ENCODE data around the gene INTS1.

INTS1 gene

GRCh38 chr7:1503816-1504775 lies at the start of gene INTS1:
Gene INTS1 (minus strand): TSS chr7:1504389. CDS start chr7:1503960, 429 bp downstream.
- intact Hi-C loops (cut with DNase I) = loop anchor here (10.0 kb wide), 1 partner anchor 61 kb away; no protein-coding TSS in a partner anchor
- peak; percentile 76 to 98 (median 94) for DNase-seq

GRCh38 chr7:1553512-1554210 lies 49.5 kb upstream of the INTS1 start:
- intact Hi-C loops (cut with DNase I) = no loop called here
- no peak for DNase-seq

GRCh38 chr7:1552200-1552599 lies 48.0 kb upstream of the INTS1 start:
- DNase-seq = no peak
- intact Hi-C loops (cut with DNase I) = no loop called here

GRCh38 chr7:1550846-1551155 lies 46.6 kb upstream of the INTS1 start:
- intact Hi-C loops (cut with DNase I) = no loop called here
- DNase-seq = no peak

GRCh38 chr7:1550005-1550845 lies 46.0 kb upstream of the INTS1 start:
- intact Hi-C loops (cut with DNase I) = no loop called here
- no peak for DNase-seq

GRCh38 chr7:1549357-1550004 lies 45.3 kb upstream of the INTS1 start:
- DNase-seq = no peak
- intact Hi-C loops (cut with DNase I) = no loop called here

- DNase-seq = no peak
- intact Hi-C loops (cut with DNase I) = no loop called here
Measured at GRCh38 chr7:1548944-1549343, 44.8 kb upstream of the INTS1 start.

GRCh38 chr7:1548438-1548831 lies 44.2 kb upstream of the INTS1 start:
- DNase-seq = no peak
- intact Hi-C loops (cut with DNase I) = no loop called here

- intact Hi-C loops (cut with DNase I) = no loop called here
Measured at GRCh38 chr7:1547777-1548437, 43.7 kb upstream of the INTS1 start.

GRCh38 chr7:1546909-1547776 lies 43.0 kb upstream of the INTS1 start:
- DNase-seq = no peak
- intact Hi-C loops (cut with DNase I) = no loop called here

More at GRCh38 chr7:1547777-1548437, 43.7 kb upstream of the INTS1 start:
- no peak for DNase-seq

GRCh38 chr7:1546274-1546908 lies 42.2 kb upstream of the INTS1 start:
- intact Hi-C loops (cut with DNase I) = no loop called here
- no peak for DNase-seq

- intact Hi-C loops (cut with DNase I) = no loop called here
- DNase-seq = no peak
Measured at GRCh38 chr7:1545417-1546246, 41.4 kb upstream of the INTS1 start.

GRCh38 chr7:1544896-1545416 lies 40.8 kb upstream of the INTS1 start:
- intact Hi-C loops (cut with DNase I) = no loop called here
- no peak for DNase-seq

- DNase-seq = no peak
- intact Hi-C loops (cut with DNase I) = no loop called here
Measured at GRCh38 chr7:1544178-1544895, 40.1 kb upstream of the INTS1 start.

- intact Hi-C loops (cut with DNase I) = no loop called here
- DNase-seq = no peak
Measured at GRCh38 chr7:1543826-1544177, 39.6 kb upstream of the INTS1 start.

Data from head of caudate nucleus (tissue), 42 donors.